ENCODE data around the gene HRH1.

DNA sequence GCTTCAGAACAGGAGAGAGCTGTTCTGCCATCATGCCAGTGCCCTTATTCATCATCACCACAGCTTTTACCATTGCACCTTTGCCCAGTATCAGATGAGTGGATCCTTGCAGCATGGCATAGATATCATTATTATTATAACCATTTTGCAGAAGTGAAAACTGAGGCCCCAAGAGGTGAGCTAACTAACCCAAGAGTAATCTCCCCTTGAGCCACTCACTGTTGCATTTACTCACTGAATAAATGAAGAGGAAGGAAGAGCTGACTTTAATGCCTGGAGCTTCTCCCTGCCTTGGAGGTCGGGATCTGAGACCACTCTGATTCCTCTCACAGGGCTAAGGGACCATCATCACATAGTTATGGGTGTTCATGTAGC is 32.0 kb downstream of the HRH1 start:
- TF ChIP-seq EZH2 (optimal IDR thresholded peaks at IDR 0.05; ENCODE audit: low read depth, low read length) (no peak), CTCF (IDR thresholded peaks at IDR 0.05; ENCODE audit: low read length) (no peak), EZH2phosphoT487 (IDR thresholded peaks at IDR 0.05; ENCODE audit: low read length) (no peak)

Data from MM.1S (cell line).